Prostate gland (tissue), 2 donors: ENCODE measurements around the gene RFNG. TPM values are rescaled to one million over a fixed set of nuclear protein-coding genes. Genes with fewer than 3 reads are reported as not detected.

Experiments
- DNase-seq: peaks from one replicate; pipeline ENCODE4 v3.0.0-alpha.2; 2019; ENCODE audit warnings: low spot score
- H3K27ac ChIP-seq, 2 donors: fragments of 200-600 bp; sonication (generic); 2 replicates each; pipeline ENCODE4 v1.5.1; 2017 to 2019
- H3K27me3 ChIP-seq: fragments of 200-600 bp; sonication (generic); replicated peaks from 2 replicates; pipeline ENCODE4 v1.5.1; 2019; ENCODE audit not compliant: insufficient read depth
- H3K36me3 ChIP-seq, 2 donors: fragments of 200-600 bp; sonication (generic); 1 replicate in 1 of 2; 2 replicates in 1 of 2; pipeline versions ENCODE4 v1.5.1 to v1.8.1; 2017 to 2019
- H3K4me1 ChIP-seq: fragments of 200-600 bp; sonication (generic); replicated peaks from 2 replicates; pipeline ENCODE4 v1.5.1; 2019
- H3K4me3 ChIP-seq, 2 donors: fragments of 200-600 bp; sonication (generic); 2 replicates each; pipeline ENCODE4 v1.5.1; 2017 to 2019
- H3K9me3 ChIP-seq: fragments of 200-600 bp; sonication (generic); 2 replicates; pipeline ENCODE4 v1.5.1; 2017
- POLR2A ChIP-seq: fragments of 450-650 bp; IDR thresholded peaks from one replicate; pipeline ENCODE4 v1.6.1; 2016; ENCODE audit warnings: antibody characterized with exemption, mild to moderate bottlenecking
- POLR2AphosphoS5 ChIP-seq: sonication (generic); formaldehyde crosslinking; IDR thresholded peaks from one replicate; pipeline ENCODE4 v1.6.1; 2017; ENCODE audit warnings: antibody characterized with exemption
- WGBS: methylation state at CpG from one replicate; pipeline ENCODE4 v1.1.5; 2018; 5-methylcytosine and 5-hydroxymethylcytosine counted together
- intact Hi-C: fragments of 100-400 bp; cut with DNase I; formaldehyde crosslinking; loops from one replicate; pipeline ENCODE4 v1.14.2; 2022
- total RNA-seq, 2 donors: library from RNA; depleted of rRNA; stranded (reverse); fragments of >200 nt; gene quantifications; one replicate each; pipeline ENCODE4 v1.1.0, GENCODE V29; 2016
- TF ChIP-seq, protein P1 (sequence below), 4 experiments: fragments of 200-600 bp in 2 of 4; fragments of 450-650 bp in 2 of 4; sonication (generic) in 2 of 4; IDR thresholded peaks; 1 replicate in 3 of 4; 2 replicates in 1 of 4; pipeline ENCODE4 v1.5.1; 2016 to 2019; ENCODE audit warnings: antibody characterized with exemption in 4 of 4, mild to moderate bottlenecking in 2 of 4, moderate library complexity in 2 of 4

The RFNG gene
- total RNA-seq, 2 donors from 2014 or later: 48.8 to 92.7 TPM

DNA sequence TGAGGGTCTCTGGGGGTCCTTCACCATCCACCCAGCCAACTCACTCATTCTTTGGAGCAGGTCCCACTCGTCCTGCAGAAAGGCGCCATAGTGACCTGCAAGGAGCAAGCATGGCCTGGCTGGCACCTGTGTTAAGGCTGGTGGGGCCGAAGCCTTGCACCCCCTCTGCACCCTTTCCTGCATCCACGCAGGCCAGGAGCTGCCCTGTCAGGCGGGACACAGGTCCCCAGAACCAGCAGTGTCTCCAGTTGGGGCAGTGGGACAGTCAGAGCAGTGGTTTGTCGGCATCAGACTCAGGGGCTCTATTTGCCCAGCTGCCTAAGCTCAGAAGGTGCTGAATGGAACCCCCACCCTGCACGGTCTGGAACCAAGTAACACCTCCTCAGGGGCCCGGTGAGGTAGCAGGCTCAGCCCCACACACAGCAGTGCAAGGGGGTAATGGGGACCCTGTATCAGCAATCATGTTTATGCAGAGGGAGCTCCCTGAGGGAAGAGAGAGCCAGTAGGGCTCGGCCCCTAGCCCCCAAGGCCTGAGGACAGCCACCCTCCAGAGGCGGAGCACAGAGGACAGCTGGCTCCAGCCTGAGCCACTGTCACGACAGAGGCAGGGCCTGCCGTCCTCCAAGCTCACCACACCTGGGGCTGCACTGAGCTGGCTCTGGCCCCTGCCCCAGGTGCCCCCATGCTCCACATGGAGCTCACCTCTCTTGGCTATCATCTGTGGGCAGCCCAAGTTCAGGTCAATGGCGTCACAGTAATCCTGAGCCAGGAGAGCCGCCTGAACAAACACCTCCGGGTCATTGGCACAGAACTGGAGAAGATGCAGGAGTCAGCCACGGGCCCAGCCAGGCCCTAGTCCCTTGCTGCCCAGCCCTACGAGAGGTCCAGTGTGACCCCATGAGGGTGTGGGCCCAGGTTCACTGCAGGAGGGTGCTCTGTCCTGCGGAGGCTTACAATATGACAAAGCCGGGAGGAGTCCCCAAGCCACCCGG is 12.1 kb upstream of the RFNG start:
- Histone ChIP-seq H3K27ac (peak overlapping the region; percentile 80 to 85), H3K4me1 (peaks cover 20% of the 10 kb centered on the region), H3K27me3 (no peaks in the 10 kb centered on the region), H3K4me3 (no peak overlapping the region), H3K9me3 (no peaks in the 10 kb centered on the region), H3K36me3 (peaks cover 0 to 11% of the 10 kb centered on the region in 2 donors)
- no peak for TF ChIP-seq POLR2AphosphoS5
- no peak for TF ChIP-seq POLR2A
- TF ChIP-seq, protein P1, sequence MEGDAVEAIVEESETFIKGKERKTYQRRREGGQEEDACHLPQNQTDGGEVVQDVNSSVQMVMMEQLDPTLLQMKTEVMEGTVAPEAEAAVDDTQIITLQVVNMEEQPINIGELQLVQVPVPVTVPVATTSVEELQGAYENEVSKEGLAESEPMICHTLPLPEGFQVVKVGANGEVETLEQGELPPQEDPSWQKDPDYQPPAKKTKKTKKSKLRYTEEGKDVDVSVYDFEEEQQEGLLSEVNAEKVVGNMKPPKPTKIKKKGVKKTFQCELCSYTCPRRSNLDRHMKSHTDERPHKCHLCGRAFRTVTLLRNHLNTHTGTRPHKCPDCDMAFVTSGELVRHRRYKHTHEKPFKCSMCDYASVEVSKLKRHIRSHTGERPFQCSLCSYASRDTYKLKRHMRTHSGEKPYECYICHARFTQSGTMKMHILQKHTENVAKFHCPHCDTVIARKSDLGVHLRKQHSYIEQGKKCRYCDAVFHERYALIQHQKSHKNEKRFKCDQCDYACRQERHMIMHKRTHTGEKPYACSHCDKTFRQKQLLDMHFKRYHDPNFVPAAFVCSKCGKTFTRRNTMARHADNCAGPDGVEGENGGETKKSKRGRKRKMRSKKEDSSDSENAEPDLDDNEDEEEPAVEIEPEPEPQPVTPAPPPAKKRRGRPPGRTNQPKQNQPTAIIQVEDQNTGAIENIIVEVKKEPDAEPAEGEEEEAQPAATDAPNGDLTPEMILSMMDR (IDR thresholded peaks at IDR 0.05): no peak
- WGBS: 79% methylated on average over 20 of the region's 20 CpGs
- intact Hi-C loops: no loop called here
- DNase-seq: no peak

DNA sequence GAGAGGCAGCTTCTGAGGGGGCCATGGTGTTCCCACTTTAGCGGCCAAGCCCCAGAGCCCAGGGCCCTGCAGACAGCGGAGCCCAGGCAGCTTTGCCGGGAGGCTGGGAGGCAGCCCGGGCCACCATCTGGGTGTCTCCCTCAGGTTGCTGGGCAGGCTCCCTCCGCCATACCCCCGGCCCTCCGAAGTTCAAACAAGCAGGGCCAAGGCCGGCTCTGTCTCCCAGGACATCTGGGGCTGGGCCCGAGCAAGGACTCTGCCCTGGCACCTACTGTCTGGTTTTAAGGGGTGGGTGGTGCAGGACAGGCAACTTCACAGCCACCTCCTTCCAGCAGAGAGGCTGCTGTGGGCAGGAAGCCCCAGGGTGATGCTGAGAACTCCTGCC is 11.4 kb upstream of the RFNG start:
- 86% methylated on average over 8 of the region's 9 CpGs for WGBS
- intact Hi-C loops: no loop called here
- no peaks in the 10 kb centered on the region for H3K9me3 ChIP-seq
- no peak for TF ChIP-seq POLR2AphosphoS5
- TF ChIP-seq, protein P1 (IDR thresholded peaks at IDR 0.05): no peak
- TF ChIP-seq POLR2A: no peak
- no peak for DNase-seq
- H3K36me3 ChIP-seq: peaks cover 0 to 11% of the 10 kb centered on the region in 2 donors
- H3K27ac ChIP-seq: peak overlapping the region in 1 of 2 donors; percentile 85
- H3K4me1 ChIP-seq: peaks cover 20% of the 10 kb centered on the region
- no peak overlapping the region for H3K4me3 ChIP-seq
- H3K27me3 ChIP-seq: no peaks in the 10 kb centered on the region

DNA sequence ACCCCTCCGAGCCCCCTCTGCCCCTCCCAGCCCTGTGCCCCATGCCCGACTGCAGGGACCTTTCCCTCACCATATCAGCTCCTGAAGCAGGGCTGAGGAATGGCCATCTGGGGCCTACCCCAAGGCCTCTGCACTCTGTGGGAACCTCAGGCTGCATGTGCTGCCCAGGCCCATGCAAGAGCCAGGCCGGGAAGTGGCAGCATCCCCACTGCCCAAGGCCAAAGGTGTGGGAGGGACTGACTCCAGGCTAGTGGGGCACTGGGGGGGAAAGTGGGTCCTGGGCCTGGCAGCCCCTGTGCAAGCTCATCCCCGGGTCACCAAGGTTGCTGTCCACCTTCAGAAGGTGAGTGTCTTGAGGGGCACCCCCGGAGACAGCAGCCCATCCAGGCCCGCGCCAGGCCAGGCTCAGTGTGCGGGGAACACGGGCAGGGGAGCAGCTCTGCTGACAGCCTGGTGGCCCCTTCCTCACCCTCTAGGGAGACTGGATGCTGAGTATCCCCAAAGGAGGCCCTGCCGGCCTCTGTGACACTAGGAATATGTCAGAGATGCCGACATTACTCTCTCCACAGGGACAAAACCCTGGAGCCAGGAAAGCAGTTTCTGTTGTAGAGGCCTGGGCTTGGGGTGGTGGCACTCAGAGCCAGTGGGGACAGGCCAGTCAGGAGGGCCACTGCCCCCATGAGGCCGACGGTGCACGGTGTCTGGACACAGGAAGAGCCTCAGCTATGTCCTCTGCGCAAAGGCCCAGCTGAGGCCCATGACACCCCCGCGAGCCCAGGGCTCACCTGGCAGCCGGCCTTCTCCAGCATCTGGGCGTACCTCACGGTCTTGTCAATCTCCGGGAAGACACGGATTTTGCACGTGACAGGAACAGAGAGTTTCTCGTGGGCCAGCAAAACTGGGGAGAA is 10.7 kb upstream of the RFNG start:
- WGBS: 77% methylated on average over 24 of the region's 24 CpGs
- no peaks in the 10 kb centered on the region for H3K9me3 ChIP-seq
- intact Hi-C loops: no loop called here
- no peak overlapping the region for H3K4me3 ChIP-seq
- peaks cover 20% of the 10 kb centered on the region for H3K4me1 ChIP-seq
- peak overlapping the region; percentile 5 to 85 for H3K27ac ChIP-seq
- H3K36me3 ChIP-seq: peaks cover 0 to 11% of the 10 kb centered on the region in 2 donors
- H3K27me3 ChIP-seq: no peaks in the 10 kb centered on the region
- DNase-seq: no peak
- TF ChIP-seq POLR2A (no peak), POLR2AphosphoS5 (no peak)

DNA sequence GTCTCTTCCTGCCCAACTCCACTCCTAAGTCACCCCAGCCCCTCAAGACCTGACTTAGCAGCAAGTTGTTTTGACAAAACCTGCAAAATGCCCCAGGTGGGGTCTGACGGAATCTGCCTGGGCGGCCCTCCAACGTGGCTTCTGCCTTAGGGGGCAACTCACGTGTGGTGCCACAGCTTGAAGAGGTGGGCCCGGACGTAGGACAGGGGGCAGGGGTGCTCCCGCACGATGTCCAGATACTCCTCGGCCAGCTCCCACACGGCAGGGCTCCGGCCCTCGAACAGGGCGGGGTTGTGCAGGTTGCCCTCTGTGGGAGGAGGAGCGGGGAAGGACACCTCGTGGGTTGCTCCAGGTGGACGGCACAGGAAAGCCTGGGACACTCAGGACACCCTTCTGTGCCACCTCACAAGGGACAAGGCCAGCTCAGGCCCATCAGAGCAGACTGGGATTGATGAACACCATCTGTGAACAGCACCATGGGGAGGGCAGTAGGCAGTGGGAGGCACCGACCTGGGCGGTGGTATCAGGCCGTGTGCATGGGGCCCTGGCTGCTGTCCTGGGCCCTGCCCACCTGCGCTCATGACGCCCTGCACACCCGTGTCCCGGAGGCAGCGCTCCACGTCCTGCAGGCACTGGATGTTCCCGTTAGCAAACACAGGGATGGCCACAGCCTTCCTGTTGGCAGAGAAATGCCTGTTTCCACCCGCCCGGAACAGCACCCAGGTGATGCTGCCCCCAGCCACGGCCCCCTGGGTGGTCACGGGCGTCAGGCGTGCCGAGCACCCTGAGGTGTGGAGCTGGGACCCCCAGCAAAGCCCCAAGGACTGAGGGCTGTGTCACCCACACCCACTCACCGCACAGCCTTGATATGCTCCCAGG is 9.7 kb upstream of the RFNG start:
- H3K9me3 ChIP-seq: no peaks in the 10 kb centered on the region
- TF ChIP-seq POLR2AphosphoS5 (peak; percentile 77), POLR2A (no peak)
- peaks cover 5 to 17% of the 10 kb centered on the region in 2 donors for H3K36me3 ChIP-seq
- DNase-seq: peak; percentile 49
- H3K27me3 ChIP-seq: no peaks in the 10 kb centered on the region
- 83% methylated on average over 27 of the region's 34 CpGs for WGBS
- H3K27ac ChIP-seq: peak overlapping the region; percentile 5 to 85
- H3K4me3 ChIP-seq: no peak overlapping the region
- intact Hi-C loops: no loop called here
- peaks cover 20% of the 10 kb centered on the region for H3K4me1 ChIP-seq

DNA sequence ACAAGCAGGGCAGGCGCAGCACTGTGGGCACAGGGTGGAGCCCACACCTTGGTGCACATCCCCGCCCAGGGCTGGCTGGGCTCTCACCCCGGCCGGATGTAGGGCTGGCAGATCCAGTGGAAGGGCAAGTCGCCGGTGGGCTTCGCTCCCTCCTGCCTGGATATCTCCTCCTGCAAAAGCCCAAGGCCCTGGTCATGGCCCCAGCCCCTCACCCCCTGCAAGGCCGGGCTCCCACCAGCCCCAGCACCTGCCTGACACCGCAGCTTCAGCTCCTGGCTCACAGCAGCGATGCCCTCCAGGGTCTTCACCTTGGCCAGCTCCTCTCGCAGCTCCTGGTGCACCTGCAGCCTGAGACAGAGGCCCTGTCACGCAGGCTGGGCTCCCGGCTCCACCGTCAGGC is 9.0 kb upstream of the RFNG start:
- peaks cover 7 to 24% of the 10 kb centered on the region in 2 donors for H3K36me3 ChIP-seq
- H3K4me3 ChIP-seq: no peak overlapping the region
- TF ChIP-seq POLR2A (no peak), POLR2AphosphoS5 (no peak)
- TF ChIP-seq, protein P1 (IDR thresholded peaks at IDR 0.05): no peak
- intact Hi-C loops: no loop called here
- peaks cover 20% of the 10 kb centered on the region for H3K4me1 ChIP-seq
- H3K27me3 ChIP-seq: no peaks in the 10 kb centered on the region
- peak overlapping the region in 1 of 2 donors; percentile 85 for H3K27ac ChIP-seq
- no peak for DNase-seq
- no peaks in the 10 kb centered on the region for H3K9me3 ChIP-seq
- 92% methylated on average over 13 of the region's 14 CpGs for WGBS
